H1 (cell line): ENCODE measurements around the gene JAG2. TPM values are rescaled to one million over a fixed set of nuclear protein-coding genes. Genes with fewer than 3 reads are reported as not detected.

Experiments
- CTCF ChIA-PET: fragments of 300-600 bp; sonication (Branson Sonifier 250); formaldehyde crosslinking; loops from one replicate; lab custom pipeline; 2021; ENCODE audit not compliant: partially characterized antibody; lab: Charles Lee
- POLR2A ChIA-PET: fragments of 300-600 bp; sonication (Branson Sonifier 250); formaldehyde crosslinking; loops from one replicate; lab custom pipeline; 2021; ENCODE audit warnings: inconsistent platforms; ENCODE audit not compliant: partially characterized antibody; lab: Charles Lee
- DNase-seq, 2 experiments: peaks; one replicate each; pipeline versions ENCODE4 v3.0.0 to v3.0.0-alpha.2; 2010 to 2022; ENCODE audit warnings: low spot score in 2 of 2, low read depth in 1 of 2, mixed read lengths in 1 of 2
- FAIRE-seq: peaks from 2 replicates; lab custom pipeline; 2011; peaks lifted over from hg19 to GRCh38; lab: Jason Lieb, UNC
- H2AFZ ChIP-seq: 2 replicates; pipeline ENCODE4 v1.8.1; 2012; ENCODE audit warnings: low read length, inconsistent platforms
- H2AK5ac ChIP-seq: 2 replicates; pipeline ENCODE4 v1.6.1; 2013; ENCODE audit warnings: low read depth, low read length
- H2BK120ac ChIP-seq: replicated peaks from 2 replicates; pipeline ENCODE3; 2013; ENCODE audit warnings: low read depth, low read length, inconsistent platforms
- H2BK12ac ChIP-seq: 2 replicates; pipeline ENCODE4 v1.6.1; 2013; ENCODE audit warnings: low read depth, low read length
- H2BK15ac ChIP-seq: 2 replicates; pipeline ENCODE4 v1.6.1; 2013; ENCODE audit warnings: low read length
- H2BK20ac ChIP-seq: 2 replicates; pipeline ENCODE4 v1.6.1; 2013; ENCODE audit warnings: low read length
- H2BK5ac ChIP-seq: 2 replicates; pipeline ENCODE4 v1.6.1; 2013; ENCODE audit warnings: low read depth, low read length
- H3K14ac ChIP-seq: 2 replicates; pipeline ENCODE4 v1.6.1; 2013; ENCODE audit warnings: inconsistent platforms; ENCODE audit not compliant: insufficient read length
- H3K18ac ChIP-seq: 2 replicates; pipeline ENCODE4 v1.6.1; 2013; ENCODE audit warnings: low read length; ENCODE audit errors: extremely low read depth
- H3K23ac ChIP-seq: 2 replicates; pipeline ENCODE4 v1.6.1; 2013; ENCODE audit warnings: inconsistent platforms; ENCODE audit not compliant: insufficient read length
- H3K23me2 ChIP-seq: 2 replicates; pipeline ENCODE4 v1.6.1; 2013; ENCODE audit warnings: low read depth, low read length
- H3K27ac ChIP-seq: 2 replicates; pipeline ENCODE4 v1.6.1; 2011; ENCODE audit warnings: low read depth, low read length, inconsistent platforms
- H3K27me3 ChIP-seq, 4 experiments: replicated peaks in 1 of 4; 1 replicate in 1 of 4; 2 replicates in 3 of 4; pipeline versions ENCODE4 v1.6.1 to v1.8.1; 2011 to 2013; ENCODE audit warnings: low read length in 3 of 4, mild to moderate bottlenecking in 3 of 4, inconsistent platforms in 2 of 4, mixed read lengths in 2 of 4, moderate library complexity in 1 of 4; ENCODE audit not compliant: control insufficient read depth in 3 of 4, insufficient read depth in 3 of 4; ENCODE audit errors: extremely low read depth in 1 of 4
- H3K36me3 ChIP-seq, 4 experiments: 2 replicates each; pipeline versions ENCODE4 v1.6.1 to v1.8.1; 2011 to 2013; ENCODE audit warnings: mild to moderate bottlenecking in 4 of 4, low read length in 3 of 4, moderate library complexity in 2 of 4, control low read depth in 1 of 4, inconsistent platforms in 1 of 4; ENCODE audit not compliant: insufficient read depth in 4 of 4, control insufficient read depth in 2 of 4
- H3K4ac ChIP-seq: replicated peaks from 2 replicates; pipeline ENCODE3; 2013; ENCODE audit warnings: low read length, low read depth, mixed read lengths, inconsistent platforms; ENCODE audit not compliant: insufficient read length
- H3K4me1 ChIP-seq, 4 experiments: replicated peaks in 1 of 4; 1 replicate in 1 of 4; 2 replicates in 3 of 4; pipeline versions ENCODE4 v1.6.1 to v1.8.1; 2011 to 2013; ENCODE audit warnings: low read length in 3 of 4, inconsistent platforms in 2 of 4, mixed read lengths in 1 of 4; ENCODE audit not compliant: insufficient read depth in 4 of 4, control insufficient read depth in 3 of 4
- H3K4me2 ChIP-seq, 2 experiments: 2 replicates each; pipeline versions ENCODE4 v1.6.1 to v1.8.1; 2011 to 2013; ENCODE audit warnings: low read depth in 2 of 2, low read length in 2 of 2, control low read depth in 1 of 2, inconsistent platforms in 1 of 2, mild to moderate bottlenecking in 1 of 2; ENCODE audit not compliant: insufficient read depth in 1 of 2
- H3K4me3 ChIP-seq, 4 experiments: fragments of 200-600, 300-600 bp in 1 of 4; sonication (generic), shearing (Covaris generic), sonication (Bioruptor Twin) in 1 of 4; 2 replicates each; pipeline versions ENCODE4 v1.5.1 to v1.8.1; 2011 to 2016; ENCODE audit warnings: low read length in 4 of 4, low read depth in 3 of 4, control low read depth in 2 of 4, inconsistent platforms in 2 of 4, mild to moderate bottlenecking in 2 of 4, mixed read lengths in 1 of 4, moderate library complexity in 1 of 4; ENCODE audit not compliant: insufficient read depth in 2 of 4; ENCODE audit errors: extremely low read depth in 1 of 4
- H3K56ac ChIP-seq: replicated peaks from 2 replicates; pipeline ENCODE3; 2013; ENCODE audit warnings: low read depth, mild to moderate bottlenecking, mixed read lengths, low read length, inconsistent platforms; ENCODE audit not compliant: insufficient read length
- H3K79me1 ChIP-seq: 2 replicates; pipeline ENCODE4 v1.6.1; 2013; ENCODE audit warnings: low read depth, low read length, control low read depth
- H3K79me2 ChIP-seq, 2 experiments: 2 replicates each; pipeline versions ENCODE4 v1.6.1 to v1.8.1; 2012 to 2013; ENCODE audit warnings: low read length in 2 of 2, mild to moderate bottlenecking in 2 of 2, inconsistent platforms in 1 of 2; ENCODE audit not compliant: insufficient read depth in 2 of 2, control insufficient read depth in 1 of 2
- H3K9ac ChIP-seq, 4 experiments: replicated peaks in 1 of 4; 1 replicate in 1 of 4; 2 replicates in 3 of 4; pipeline versions ENCODE4 v1.6.1 to v1.8.1; 2011 to 2013; ENCODE audit warnings: low read depth in 3 of 4, low read length in 3 of 4, control low read depth in 2 of 4, mild to moderate bottlenecking in 2 of 4, moderate library complexity in 2 of 4, inconsistent platforms in 1 of 4; ENCODE audit errors: extremely low read depth in 1 of 4
- H3K9me3 ChIP-seq, 2 experiments: 2 replicates each; pipeline versions ENCODE4 v1.6.1 to v1.8.1; 2012 to 2013; ENCODE audit warnings: mild to moderate bottlenecking in 2 of 2, moderate library complexity in 2 of 2, control low read depth in 1 of 2, inconsistent platforms in 1 of 2, low read depth in 1 of 2, low read length in 1 of 2, mixed read lengths in 1 of 2; ENCODE audit not compliant: insufficient read depth in 2 of 2
- H4K20me1 ChIP-seq, 2 experiments: replicated peaks in 1 of 2; 2 replicates each; pipeline versions ENCODE3 to v1.8.1; 2011 to 2013; ENCODE audit warnings: inconsistent platforms in 2 of 2, low read length in 2 of 2, mild to moderate bottlenecking in 1 of 2; ENCODE audit not compliant: insufficient read depth in 2 of 2, control insufficient read depth in 1 of 2
- H4K5ac ChIP-seq: 2 replicates; pipeline ENCODE4 v1.6.1; 2013; ENCODE audit warnings: low read length, low read depth, mixed read lengths, inconsistent platforms; ENCODE audit not compliant: insufficient read length
- H4K8ac ChIP-seq: 2 replicates; pipeline ENCODE4 v1.8.0; 2013; ENCODE audit warnings: mild to moderate bottlenecking, moderate library complexity, low read length, inconsistent platforms; ENCODE audit not compliant: insufficient read depth; ENCODE audit errors: extremely low read depth
- H4K91ac ChIP-seq: replicated peaks from 2 replicates; pipeline ENCODE3; 2013; ENCODE audit warnings: low read length, mixed read lengths, inconsistent platforms; ENCODE audit not compliant: insufficient read length
- ASH2L ChIP-seq: fragments of 200-600, 300-600 bp; sonication (generic); IDR thresholded peaks from one replicate; pipeline ENCODE4 v1.7.1; 2017; ENCODE audit warnings: low read length
- BRCA1 ChIP-seq: IDR thresholded peaks from 2 replicates; pipeline ENCODE4 v1.6.1; 2012; ENCODE audit warnings: low read depth, low read length, improper control_type of control experiment
- CTBP2 ChIP-seq: IDR thresholded peaks from 2 replicates; pipeline ENCODE4 v1.7.0; 2011; ENCODE audit warnings: borderline replicate concordance, mild to moderate bottlenecking, moderate library complexity, mixed read lengths, low read length; ENCODE audit not compliant: insufficient read depth, insufficient read length
- GABPA ChIP-seq: IDR thresholded peaks from 2 replicates; pipeline ENCODE4 v1.6.1; 2011; ENCODE audit warnings: mild to moderate bottlenecking, low read length, moderate library complexity, borderline replicate concordance; ENCODE audit not compliant: insufficient read depth
- HDAC6 ChIP-seq: IDR thresholded peaks from one replicate; pipeline ENCODE4 v1.7.1; 2012; ENCODE audit warnings: low read depth, mild to moderate bottlenecking, inconsistent platforms, low read length, moderate library complexity
- JUN ChIP-seq: IDR thresholded peaks from 2 replicates; pipeline ENCODE4 v1.6.1; 2011; ENCODE audit warnings: low read depth, mild to moderate bottlenecking, improper control_type of control experiment, low read length
- KDM4A ChIP-seq: IDR thresholded peaks from one replicate; pipeline ENCODE4 v1.7.1; 2012; ENCODE audit warnings: low read depth, mild to moderate bottlenecking, moderate library complexity, low read length, inconsistent platforms; ENCODE audit not compliant: severe bottlenecking
- KDM5A ChIP-seq: fragments of 200-600 bp; IDR thresholded peaks from 2 replicates; pipeline ENCODE4 v1.7.1; 2012; ENCODE audit warnings: mild to moderate bottlenecking, low read length, inconsistent platforms, mixed read lengths
- PHF8 ChIP-seq: fragments of 200-600 bp; sonication (generic); conservative IDR thresholded peaks from 2 replicates; pipeline ENCODE4 v1.7.1; 2012; ENCODE audit warnings: low read depth, mild to moderate bottlenecking, inconsistent platforms, low read length, moderate library complexity
- SIRT6 ChIP-seq: IDR thresholded peaks from one replicate; pipeline ENCODE4 v1.7.1; 2012; ENCODE audit warnings: low read length, inconsistent platforms
- SIX5 ChIP-seq: IDR thresholded peaks from 2 replicates; pipeline ENCODE4 v1.6.1; 2011; ENCODE audit warnings: mild to moderate bottlenecking, low read depth, low read length
- SP2 ChIP-seq: IDR thresholded peaks from 2 replicates; pipeline ENCODE4 v1.6.1; 2012; ENCODE audit warnings: mild to moderate bottlenecking, low read length, inconsistent platforms
- TAF7 ChIP-seq: optimal IDR thresholded peaks from 2 replicates; pipeline ENCODE3; 2011; ENCODE audit warnings: low read depth, mild to moderate bottlenecking, inconsistent platforms, low read length, moderate library complexity, borderline replicate concordance
- YY1 ChIP-seq: IDR thresholded peaks from 2 replicates; pipeline ENCODE4 v1.6.1; 2011; ENCODE audit warnings: low read depth, mild to moderate bottlenecking, low read length
- WGBS, 2 experiments: shearing (Covaris generic) in 1 of 2; methylation state at CpG; one replicate each; pipeline versions ENCODE4 v1.1.6 to v1.1.7; 2013 to 2015; ENCODE audit warnings: low lambda C conversion rate in 2 of 2, mixed read lengths in 2 of 2, inconsistent platforms in 1 of 2, low coverage in 1 of 2, missing lambda C conversion rate in 1 of 2; ENCODE audit not compliant: insufficient replicate concordance in 2 of 2, insufficient coverage in 1 of 2, insufficient read length in 1 of 2; ENCODE audit errors: extremely low coverage in 1 of 2, missing lambda C conversion rate in 1 of 2; 5-methylcytosine and 5-hydroxymethylcytosine counted together
- polyA plus RNA-seq, 7 experiments: library from polyadenylated mRNA; depleted of rRNA in 3 of 7; stranded (reverse) in 5 of 7; unstranded in 2 of 7; fragments of >200 nt in 5 of 7; fragments of 200-250 nt in 2 of 7; gene quantifications; 1 replicate in 5 of 7; 2 replicates in 1 of 7; 4 replicates in 1 of 7; pipeline versions ENCODE4 v1.2.1 to v1.2.3, GENCODE V29; 2011 to 2013; ENCODE audit warnings: missing spikeins in 2 of 7, mixed read lengths in 2 of 7
- total RNA-seq: library from RNA; stranded (reverse); fragmentation: NEBNext Ultra II Directional; extraction: Animal tissue kit (Norgen Biotek cat#: 25700); gene quantifications from 2 replicates; pipeline ENCODE4 v1.2.1, GENCODE V29; 2021
- TF ChIP-seq, protein P1 (sequence below): IDR thresholded peaks from 2 replicates; pipeline ENCODE4 v1.6.1; 2012; ENCODE audit warnings: inconsistent platforms

The JAG2 gene
- total and polyA plus RNA-seq, 2 of the 8 experiments (the other 6 are each of a cell fraction or from before 2014, with no cell fraction given) = 2.8 to 6.2 TPM

DNA sequence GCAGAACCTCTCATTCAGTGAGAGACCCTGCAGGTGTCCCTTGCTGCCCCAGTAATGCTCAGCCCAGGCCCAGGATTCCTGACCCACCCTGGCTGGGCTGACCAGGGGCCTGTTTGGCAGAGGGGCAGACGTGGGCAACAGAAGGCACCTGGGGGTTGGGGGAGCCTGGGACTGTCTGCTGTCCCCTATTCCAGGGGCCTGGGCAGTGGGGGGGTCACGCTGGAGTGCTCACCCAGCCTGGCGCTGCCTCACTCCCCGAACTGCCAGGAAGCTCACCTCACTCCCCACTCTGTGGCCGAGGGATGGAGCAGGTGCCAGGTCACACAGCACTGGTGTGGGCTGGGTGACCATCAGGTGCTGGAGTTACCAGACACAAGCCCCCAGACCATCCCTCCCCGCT is 35.1 kb upstream of the JAG2 start:
- H2BK15ac ChIP-seq = no peak overlapping the region
- H2BK20ac ChIP-seq = no peak overlapping the region
- FAIRE-seq = no peak
- H3K27ac ChIP-seq = no peak overlapping the region
- no peaks in the 10 kb centered on the region for H3K79me2 ChIP-seq
- no peak overlapping the region for H3K14ac ChIP-seq
- peaks cover 0 to 10% (median 1%) of the 10 kb centered on the region in 4 experiments; a peak in 3 of 7 replicates for H3K4me1 ChIP-seq
- no peaks in the 10 kb centered on the region for H3K9me3 ChIP-seq
- no peak overlapping the region for H4K91ac ChIP-seq
- ChIA-PET POLR2A (interaction anchor here (0.9 to 1.7 kb wide), 2 partner anchors 9 to 23 kb away, joined by 3 read pairs; no protein-coding TSS in a partner anchor), CTCF (interaction anchor here (0.5 to 4.8 kb wide), 23 partner anchors 9 to 176 kb away, joined by 3 to 27 read pairs (median 4); no protein-coding TSS in a partner anchor)
- no peak overlapping the region for H2BK12ac ChIP-seq
- H3K27me3 ChIP-seq = peaks cover 0 to 2% (median 0%) of the 10 kb centered on the region in 4 experiments; a peak in 2 of 7 replicates
- no peak overlapping the region for H2BK120ac ChIP-seq
- no peaks in the 10 kb centered on the region for H3K79me1 ChIP-seq
- no peak overlapping the region for H3K56ac ChIP-seq
- H4K8ac ChIP-seq = no peak overlapping the region
- 67% methylated on average over 4 of the region's 6 CpGs; no CpG with 5 or more reads in 1 of the 2 experiments for WGBS, 2 experiments
- no peak for DNase-seq
- H4K5ac ChIP-seq = no peak overlapping the region
- H3K4ac ChIP-seq = no peak overlapping the region
- H2AK5ac ChIP-seq = no peak overlapping the region
- no peak overlapping the region for H2BK5ac ChIP-seq
- H2AFZ ChIP-seq = no peak overlapping the region
- no peaks in the 10 kb centered on the region for H3K23me2 ChIP-seq
- no peak overlapping the region for H3K23ac ChIP-seq
- H3K4me3 ChIP-seq = no peak overlapping the region
- no peak overlapping the region for H3K18ac ChIP-seq
- no peak overlapping the region for H3K4me2 ChIP-seq
- H3K9ac ChIP-seq = no peak overlapping the region
- peaks cover 3 to 10% of the 10 kb centered on the region in 2 experiments for H4K20me1 ChIP-seq
- H3K36me3 ChIP-seq = no peaks in the 10 kb centered on the region
- TF ChIP-seq TAF7 (no peak), SIX5 (no peak), PHF8 (no peak), BRCA1 (no peak), KDM5A (no peak), GABPA (no peak), SP2 (no peak), JUN (no peak), ASH2L (no peak), CTBP2 (no peak), KDM4A (no peak), YY1 (no peak), HDAC6 (no peak), SIRT6 (no peak)
- TF ChIP-seq, protein P1, sequence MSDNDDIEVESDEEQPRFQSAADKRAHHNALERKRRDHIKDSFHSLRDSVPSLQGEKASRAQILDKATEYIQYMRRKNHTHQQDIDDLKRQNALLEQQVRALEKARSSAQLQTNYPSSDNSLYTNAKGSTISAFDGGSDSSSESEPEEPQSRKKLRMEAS = no peak
